ENCODE data around the gene MANF. TPM values are rescaled to one million over a fixed set of nuclear protein-coding genes. Genes with fewer than 3 reads are reported as not detected.
A peak's percentile ranks its signal among the peaks of the same experiment; 100 is the strongest.

Gene MANF
- total and polyA plus RNA-seq, 12 donors, result 16.1 to 306 (median 43.1) TPM

DNA sequence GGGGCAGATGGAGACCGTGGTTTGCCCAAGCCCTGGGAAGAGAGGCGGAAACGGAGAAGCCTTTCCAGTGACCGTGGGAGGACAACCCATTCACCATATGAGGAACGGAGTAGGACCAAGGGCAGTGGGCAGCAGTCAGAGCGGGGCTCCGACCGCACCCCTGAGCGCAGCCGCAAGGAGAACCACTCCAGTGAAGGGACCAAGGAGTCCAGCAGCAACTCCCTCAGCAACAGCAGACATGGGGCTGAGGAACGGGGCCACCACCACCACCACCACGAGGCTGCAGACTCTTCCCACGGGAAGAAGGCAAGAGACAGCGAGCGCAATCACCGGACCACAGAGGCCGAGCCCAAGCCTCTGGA is 8.0 kb downstream of the MANF start:
- intact Hi-C loops (cut with DNase I), result loop anchor here in 1 of 2 donors (10.0 kb wide), 2 partner anchors 102 to 282 kb away; partner anchors contain the start of gene TEX264
- 96 to 98% (median 97%) methylated on average over 12 to 17 of the region's 17 CpGs for WGBS, 4 donors
- H3K4me3 ChIP-seq, result no peak overlapping the region
- H3K27ac ChIP-seq, result no peak overlapping the region
- H3K36me3 ChIP-seq (replicated peaks in 1 of 2), result peaks cover 0 to 66% of the 10 kb centered on the region in 2 donors
- no peaks in the 10 kb centered on the region for H3K9me3 ChIP-seq (replicated peaks in 1 of 3)
- no peaks in the 10 kb centered on the region for H3K27me3 ChIP-seq
- DNase-seq, result peak in 1 of 7 donors; percentile 52
- H3K4me1 ChIP-seq (replicated peaks in 1 of 2), result peaks cover 14 to 55% of the 10 kb centered on the region in 2 donors
- TF ChIP-seq POLR2A (IDR thresholded peaks at IDR 0.05), result no peak
- TF ChIP-seq, protein P1, sequence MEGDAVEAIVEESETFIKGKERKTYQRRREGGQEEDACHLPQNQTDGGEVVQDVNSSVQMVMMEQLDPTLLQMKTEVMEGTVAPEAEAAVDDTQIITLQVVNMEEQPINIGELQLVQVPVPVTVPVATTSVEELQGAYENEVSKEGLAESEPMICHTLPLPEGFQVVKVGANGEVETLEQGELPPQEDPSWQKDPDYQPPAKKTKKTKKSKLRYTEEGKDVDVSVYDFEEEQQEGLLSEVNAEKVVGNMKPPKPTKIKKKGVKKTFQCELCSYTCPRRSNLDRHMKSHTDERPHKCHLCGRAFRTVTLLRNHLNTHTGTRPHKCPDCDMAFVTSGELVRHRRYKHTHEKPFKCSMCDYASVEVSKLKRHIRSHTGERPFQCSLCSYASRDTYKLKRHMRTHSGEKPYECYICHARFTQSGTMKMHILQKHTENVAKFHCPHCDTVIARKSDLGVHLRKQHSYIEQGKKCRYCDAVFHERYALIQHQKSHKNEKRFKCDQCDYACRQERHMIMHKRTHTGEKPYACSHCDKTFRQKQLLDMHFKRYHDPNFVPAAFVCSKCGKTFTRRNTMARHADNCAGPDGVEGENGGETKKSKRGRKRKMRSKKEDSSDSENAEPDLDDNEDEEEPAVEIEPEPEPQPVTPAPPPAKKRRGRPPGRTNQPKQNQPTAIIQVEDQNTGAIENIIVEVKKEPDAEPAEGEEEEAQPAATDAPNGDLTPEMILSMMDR (IDR thresholded peaks at IDR 0.05), result no peak

DNA sequence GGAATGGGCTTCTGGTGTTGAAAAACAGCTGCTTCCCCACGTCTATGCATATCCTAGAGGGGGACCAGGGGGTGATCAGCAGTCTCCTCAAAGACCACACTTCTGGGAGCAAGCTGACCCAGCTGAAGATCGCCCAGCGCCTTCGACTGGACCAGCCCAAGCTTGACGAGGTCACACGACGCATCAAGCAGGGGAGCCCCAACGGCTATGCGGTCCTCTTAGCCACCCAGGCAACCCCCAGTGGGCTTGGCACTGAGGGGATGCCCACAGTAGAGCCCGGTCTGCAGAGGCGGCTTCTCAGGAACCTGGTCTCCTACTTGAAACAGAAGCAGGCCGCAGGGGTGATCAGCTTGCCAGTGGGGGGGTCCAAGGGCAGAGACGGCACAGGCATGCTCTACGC is 8.5 kb downstream of the MANF start:
- Histone ChIP-seq H3K27me3 (no peaks in the 10 kb centered on the region), H3K9me3 (replicated peaks in 1 of 3) (no peaks in the 10 kb centered on the region), H3K4me1 (replicated peaks in 1 of 2) (peaks cover 14 to 53% of the 10 kb centered on the region in 2 donors), H3K4me3 (no peak overlapping the region), H3K36me3 (replicated peaks in 1 of 2) (peaks cover 0 to 66% of the 10 kb centered on the region in 2 donors), H3K27ac (no peak overlapping the region)
- TF ChIP-seq, protein P1 (IDR thresholded peaks at IDR 0.05), result no peak
- no peak for TF ChIP-seq POLR2A (IDR thresholded peaks at IDR 0.05)
- DNase-seq, result peak in 1 of 7 donors; percentile 53
- WGBS, 4 donors, result 86 to 95% (median 93%) methylated on average over 6 to 14 of the region's 14 CpGs
- intact Hi-C loops (cut with DNase I), result loop anchor here in 1 of 2 donors (10.0 kb wide), 2 partner anchors 101 to 281 kb away; partner anchors contain the start of gene TEX264

DNA sequence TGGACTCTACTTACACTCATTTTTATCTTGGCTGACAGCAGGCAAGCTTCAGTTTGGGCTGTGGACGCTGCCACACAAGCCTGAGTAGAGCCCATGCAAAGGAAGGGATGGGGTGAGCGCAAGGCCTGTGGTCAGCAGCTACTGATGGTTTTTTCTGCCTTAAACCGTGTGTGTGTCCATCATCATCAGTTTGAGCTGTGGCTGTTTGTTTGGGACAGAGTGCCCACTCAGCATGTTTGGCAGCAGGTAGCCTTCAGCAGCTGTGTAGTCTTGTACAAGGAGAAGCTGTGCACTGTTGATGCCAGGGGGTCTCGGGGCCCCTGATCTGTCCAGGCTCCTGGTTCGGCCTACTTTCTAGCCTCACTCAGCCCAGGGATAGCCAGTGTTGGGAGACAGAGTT is 9.4 kb downstream of the MANF start:
- intact Hi-C loops (cut with DNase I), result loop anchor here in 1 of 2 donors (10.0 kb wide), 2 partner anchors 100 to 280 kb away; partner anchors contain the start of gene TEX264
- Histone ChIP-seq H3K27me3 (no peaks in the 10 kb centered on the region), H3K4me1 (replicated peaks in 1 of 2) (peaks cover 14 to 53% of the 10 kb centered on the region in 2 donors), H3K27ac (no peak overlapping the region), H3K36me3 (replicated peaks in 1 of 2) (peaks cover 0 to 61% of the 10 kb centered on the region in 2 donors), H3K9me3 (replicated peaks in 1 of 3) (no peaks in the 10 kb centered on the region), H3K4me3 (no peak overlapping the region)
- TF ChIP-seq, protein P1 (IDR thresholded peaks at IDR 0.05), result no peak
- no peak for TF ChIP-seq POLR2A (IDR thresholded peaks at IDR 0.05)
- 91 to 93% (median 91%) methylated on average over 4 to 5 of the region's 5 CpGs for WGBS, 4 donors
- peak in 1 of 7 donors; percentile 53 for DNase-seq

DNA sequence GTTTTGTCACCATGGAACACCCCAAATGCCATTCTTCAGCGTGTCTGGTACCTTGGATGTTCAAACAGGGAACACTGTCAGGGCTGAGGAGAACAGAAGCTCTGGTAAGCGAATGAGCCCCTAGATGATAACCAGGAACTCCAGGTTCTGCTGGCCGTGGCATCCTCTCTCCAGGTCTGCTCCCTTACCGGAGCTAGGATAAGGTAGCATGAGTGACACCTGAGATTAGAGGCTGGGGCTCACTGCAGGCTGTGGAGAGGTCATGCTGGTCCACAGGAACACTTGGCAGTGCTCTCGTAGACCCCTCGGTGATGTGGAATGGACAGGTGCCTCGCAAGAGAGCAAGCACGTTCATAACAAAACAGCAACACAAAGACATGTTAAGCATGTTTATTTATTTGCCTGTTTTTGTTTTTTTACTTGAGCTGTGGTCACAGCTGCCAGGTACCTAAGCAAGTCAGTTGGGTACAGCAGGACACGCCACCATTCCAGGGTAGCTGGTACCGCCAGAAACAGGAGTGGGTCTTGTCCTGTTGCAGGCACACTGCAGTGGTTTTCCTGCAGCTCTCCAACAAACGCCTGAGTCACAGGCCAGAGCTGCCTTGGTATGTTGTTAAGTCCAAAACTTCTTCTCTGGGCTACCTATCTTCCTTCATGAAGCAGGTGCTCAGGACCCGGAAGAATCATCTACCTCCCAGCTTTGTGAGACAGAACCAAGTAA is 10.6 kb downstream of the MANF start:
- Histone ChIP-seq H3K36me3 (replicated peaks in 1 of 2) (peaks cover 0 to 61% of the 10 kb centered on the region in 2 donors), H3K27ac (no peak overlapping the region), H3K4me1 (replicated peaks in 1 of 2) (peaks cover 12 to 45% of the 10 kb centered on the region in 2 donors), H3K9me3 (replicated peaks in 1 of 3) (no peaks in the 10 kb centered on the region), H3K27me3 (no peaks in the 10 kb centered on the region), H3K4me3 (no peak overlapping the region)
- TF ChIP-seq, protein P1 (IDR thresholded peaks at IDR 0.05), result no peak
- TF ChIP-seq POLR2A (IDR thresholded peaks at IDR 0.05), result no peak
- intact Hi-C loops (cut with DNase I), result loop anchor here in 1 of 2 donors (10.0 kb wide), 2 partner anchors 99 to 279 kb away; partner anchors contain the start of gene TEX264
- peak in 1 of 7 donors; percentile 52 for DNase-seq
- WGBS, 4 donors, result 81 to 94% (median 86%) methylated on average over 10 to 12 of the region's 12 CpGs

Measured in adrenal gland (tissue), 12 donors.